K562 (cell line): ENCODE data around the gene PCMTD2.

Experiments
- POLR2AphosphoS5 ChIP-seq: IDR thresholded peaks from 2 replicates; pipeline ENCODE4 v1.6.1; 2011; ENCODE audit warnings: mild to moderate bottlenecking, low read depth, low read length, moderate library complexity; ENCODE audit not compliant: control insufficient read depth, insufficient read depth
- RNF2 ChIP-seq: sonication (generic); IDR thresholded peaks from 2 replicates; pipeline ENCODE4 v1.6.1; 2016
- SMC3 ChIP-seq: conservative IDR thresholded peaks from 2 replicates; pipeline ENCODE4 v1.6.1; 2011; ENCODE audit warnings: low read depth, low read length, improper control_type of control experiment; ENCODE audit not compliant: insufficient read depth
- SREBF2 ChIP-seq: sonication (generic); formaldehyde crosslinking; IDR thresholded peaks from 2 replicates; pipeline ENCODE4 v1.4.0; 2020; ENCODE audit warnings: mild to moderate bottlenecking, missing genetic modification reagents
- ZNF41 ChIP-seq: fragments of 250-450 bp; sonication (Bioruptor Pico); conservative IDR thresholded peaks from 2 replicates; pipeline ENCODE4 v1.4.0; 2020; ENCODE audit warnings: mild to moderate bottlenecking
- TF ChIP-seq, protein P1 (sequence below): IDR thresholded peaks from 3 replicates; pipeline ENCODE4 v1.6.1; 2011; ENCODE audit warnings: borderline replicate concordance, mild to moderate bottlenecking; ENCODE audit not compliant: insufficient read length, insufficient read depth
- TF ChIP-seq, protein P2 (sequence below), 2 experiments: fragments of 450-650 bp; formaldehyde crosslinking in 1 of 2; IDR thresholded peaks; 2 replicates each; pipeline versions ENCODE4 v1.4.0 to v1.6.1; 2014 to 2020; ENCODE audit warnings: mild to moderate bottlenecking in 2 of 2, borderline replicate concordance in 1 of 2, low read depth in 1 of 2
- TF ChIP-seq, protein P3 (sequence below), 3 experiments: IDR thresholded peaks in 2 of 3; conservative IDR thresholded peaks in 1 of 3; 2 replicates each; pipeline ENCODE4 v1.5.1; 2011 to 2012; ENCODE audit warnings: low read length in 3 of 3, mild to moderate bottlenecking in 3 of 3, control low read depth in 2 of 3, improper control_type of control experiment in 1 of 3, inconsistent platforms in 1 of 3, low read depth in 1 of 3, mixed read lengths in 1 of 3, moderate library complexity in 1 of 3; ENCODE audit not compliant: insufficient read depth in 2 of 3

DNA sequence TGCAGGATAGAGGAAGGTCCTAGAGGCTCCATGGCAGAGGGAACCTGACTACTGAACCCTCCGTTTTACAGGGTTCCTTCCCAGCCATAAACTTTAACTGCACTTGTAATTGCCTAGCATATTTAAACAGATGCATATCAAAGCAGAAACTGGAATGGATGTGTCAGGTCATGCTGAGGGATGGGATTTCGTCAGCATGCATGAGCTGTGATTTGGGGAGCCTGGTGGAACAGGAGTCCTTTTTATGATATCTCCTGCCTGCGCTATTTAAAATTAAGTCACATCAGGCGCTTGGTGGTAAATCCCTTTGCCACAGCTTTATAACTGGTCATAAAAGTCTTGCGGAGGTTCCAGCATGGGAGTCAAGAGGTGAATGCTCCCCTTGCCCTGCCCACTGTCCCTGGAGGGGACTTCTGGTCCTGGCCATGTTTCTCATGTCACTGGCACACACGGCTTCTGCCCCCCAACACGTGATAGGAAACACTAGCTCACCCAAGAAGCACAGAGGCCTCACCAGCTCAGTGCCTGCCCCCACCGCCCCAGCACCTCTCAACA, 26.0 kb upstream of the PCMTD2 start:
- TF ChIP-seq ZNF41 (CRISPR knock-in tag) (no peak), POLR2AphosphoS5 (no peak), SMC3 (no peak), RNF2 (no peak), SREBF2 (CRISPR knock-in tag) (no peak)
- TF ChIP-seq, protein P1, sequence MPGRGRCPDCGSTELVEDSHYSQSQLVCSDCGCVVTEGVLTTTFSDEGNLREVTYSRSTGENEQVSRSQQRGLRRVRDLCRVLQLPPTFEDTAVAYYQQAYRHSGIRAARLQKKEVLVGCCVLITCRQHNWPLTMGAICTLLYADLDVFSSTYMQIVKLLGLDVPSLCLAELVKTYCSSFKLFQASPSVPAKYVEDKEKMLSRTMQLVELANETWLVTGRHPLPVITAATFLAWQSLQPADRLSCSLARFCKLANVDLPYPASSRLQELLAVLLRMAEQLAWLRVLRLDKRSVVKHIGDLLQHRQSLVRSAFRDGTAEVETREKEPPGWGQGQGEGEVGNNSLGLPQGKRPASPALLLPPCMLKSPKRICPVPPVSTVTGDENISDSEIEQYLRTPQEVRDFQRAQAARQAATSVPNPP = no peak
- TF ChIP-seq, protein P2, sequence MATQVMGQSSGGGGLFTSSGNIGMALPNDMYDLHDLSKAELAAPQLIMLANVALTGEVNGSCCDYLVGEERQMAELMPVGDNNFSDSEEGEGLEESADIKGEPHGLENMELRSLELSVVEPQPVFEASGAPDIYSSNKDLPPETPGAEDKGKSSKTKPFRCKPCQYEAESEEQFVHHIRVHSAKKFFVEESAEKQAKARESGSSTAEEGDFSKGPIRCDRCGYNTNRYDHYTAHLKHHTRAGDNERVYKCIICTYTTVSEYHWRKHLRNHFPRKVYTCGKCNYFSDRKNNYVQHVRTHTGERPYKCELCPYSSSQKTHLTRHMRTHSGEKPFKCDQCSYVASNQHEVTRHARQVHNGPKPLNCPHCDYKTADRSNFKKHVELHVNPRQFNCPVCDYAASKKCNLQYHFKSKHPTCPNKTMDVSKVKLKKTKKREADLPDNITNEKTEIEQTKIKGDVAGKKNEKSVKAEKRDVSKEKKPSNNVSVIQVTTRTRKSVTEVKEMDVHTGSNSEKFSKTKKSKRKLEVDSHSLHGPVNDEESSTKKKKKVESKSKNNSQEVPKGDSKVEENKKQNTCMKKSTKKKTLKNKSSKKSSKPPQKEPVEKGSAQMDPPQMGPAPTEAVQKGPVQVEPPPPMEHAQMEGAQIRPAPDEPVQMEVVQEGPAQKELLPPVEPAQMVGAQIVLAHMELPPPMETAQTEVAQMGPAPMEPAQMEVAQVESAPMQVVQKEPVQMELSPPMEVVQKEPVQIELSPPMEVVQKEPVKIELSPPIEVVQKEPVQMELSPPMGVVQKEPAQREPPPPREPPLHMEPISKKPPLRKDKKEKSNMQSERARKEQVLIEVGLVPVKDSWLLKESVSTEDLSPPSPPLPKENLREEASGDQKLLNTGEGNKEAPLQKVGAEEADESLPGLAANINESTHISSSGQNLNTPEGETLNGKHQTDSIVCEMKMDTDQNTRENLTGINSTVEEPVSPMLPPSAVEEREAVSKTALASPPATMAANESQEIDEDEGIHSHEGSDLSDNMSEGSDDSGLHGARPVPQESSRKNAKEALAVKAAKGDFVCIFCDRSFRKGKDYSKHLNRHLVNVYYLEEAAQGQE (IDR thresholded peaks at IDR 0.05; ENCODE audit: borderline replicate concordance) = no peak
- TF ChIP-seq, protein P2 (CRISPR knock-in tag; IDR thresholded peaks at IDR 0.05; ENCODE audit: low read depth) = no peak
- TF ChIP-seq, protein P3, sequence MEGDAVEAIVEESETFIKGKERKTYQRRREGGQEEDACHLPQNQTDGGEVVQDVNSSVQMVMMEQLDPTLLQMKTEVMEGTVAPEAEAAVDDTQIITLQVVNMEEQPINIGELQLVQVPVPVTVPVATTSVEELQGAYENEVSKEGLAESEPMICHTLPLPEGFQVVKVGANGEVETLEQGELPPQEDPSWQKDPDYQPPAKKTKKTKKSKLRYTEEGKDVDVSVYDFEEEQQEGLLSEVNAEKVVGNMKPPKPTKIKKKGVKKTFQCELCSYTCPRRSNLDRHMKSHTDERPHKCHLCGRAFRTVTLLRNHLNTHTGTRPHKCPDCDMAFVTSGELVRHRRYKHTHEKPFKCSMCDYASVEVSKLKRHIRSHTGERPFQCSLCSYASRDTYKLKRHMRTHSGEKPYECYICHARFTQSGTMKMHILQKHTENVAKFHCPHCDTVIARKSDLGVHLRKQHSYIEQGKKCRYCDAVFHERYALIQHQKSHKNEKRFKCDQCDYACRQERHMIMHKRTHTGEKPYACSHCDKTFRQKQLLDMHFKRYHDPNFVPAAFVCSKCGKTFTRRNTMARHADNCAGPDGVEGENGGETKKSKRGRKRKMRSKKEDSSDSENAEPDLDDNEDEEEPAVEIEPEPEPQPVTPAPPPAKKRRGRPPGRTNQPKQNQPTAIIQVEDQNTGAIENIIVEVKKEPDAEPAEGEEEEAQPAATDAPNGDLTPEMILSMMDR (IDR thresholded peaks at IDR 0.05 in 2 of 3, conservative IDR thresholded peaks at IDR 0.05 in 1 of 3; ENCODE audit: insufficient read depth in 2 of 3, low read depth in 1 of 3, low read length in 3 of 3) = no peak
